A673 (cell line): ENCODE data around the gene TLE2. TPM values are rescaled to one million over a fixed set of nuclear protein-coding genes. Genes with fewer than 3 reads are reported as not detected.

Source experiments
- BruUV-seq: library from RNA; stranded (reverse); fragments of 400-500 nt; replicated peaks from 2 replicates; lab custom pipeline; 2021; lab: Mats Ljungman, UMichigan
- CTCF ChIA-PET: fragments of 300-600 bp; sonication (Branson Sonifier 250); formaldehyde crosslinking; loops from one replicate; lab custom pipeline; 2022; ENCODE audit warnings: antibody characterized with exemption; lab: Charles Lee
- POLR2A ChIA-PET: fragments of 300-600 bp; sonication (Branson Sonifier 250); formaldehyde crosslinking; loops from one replicate; lab custom pipeline; 2022; ENCODE audit warnings: antibody characterized with exemption; ENCODE audit not compliant: low non-redundant PET; lab: Charles Lee
- DNase-seq: peaks from one replicate; pipeline ENCODE4 v3.0.0-alpha.2; 2015; ENCODE audit warnings: low spot score
- H3K27ac ChIP-seq: fragments of 200-600 bp; sonication (generic); 2 replicates; pipeline ENCODE4 v1.5.1; 2016; ENCODE audit warnings: mixed run types, low read depth, mild to moderate bottlenecking, mixed read lengths, antibody characterized with exemption, low read length; ENCODE audit not compliant: poor library complexity, severe bottlenecking
- H3K27me3 ChIP-seq: fragments of 200-600 bp; sonication (generic); replicated peaks from 2 replicates; pipeline ENCODE4 v1.6.1; 2017; ENCODE audit warnings: mixed run types, low read depth, mild to moderate bottlenecking, mixed read lengths, antibody characterized with exemption, low read length; ENCODE audit not compliant: insufficient read depth, poor library complexity
- H3K36me3 ChIP-seq: fragments of 200-600 bp; sonication (generic); 2 replicates; pipeline ENCODE4 v1.6.1; 2016; ENCODE audit warnings: mixed run types, mild to moderate bottlenecking, mixed read lengths, antibody characterized with exemption, low read length; ENCODE audit not compliant: insufficient read depth, poor library complexity, severe bottlenecking
- H3K4me1 ChIP-seq: fragments of 200-600 bp; sonication (generic); 2 replicates; pipeline ENCODE4 v1.6.1; 2017; ENCODE audit warnings: mixed run types, mild to moderate bottlenecking, mixed read lengths, antibody characterized with exemption, low read length; ENCODE audit not compliant: insufficient read depth, poor library complexity, severe bottlenecking
- H3K4me3 ChIP-seq: fragments of 200-600 bp; sonication (generic); 2 replicates; pipeline ENCODE4 v1.5.1; 2016; ENCODE audit warnings: low read depth, mixed run types, mild to moderate bottlenecking, mixed read lengths, low read length; ENCODE audit not compliant: poor library complexity, severe bottlenecking
- H3K9me3 ChIP-seq: fragments of 200-600 bp; sonication (generic); 2 replicates; pipeline ENCODE4 v1.6.1; 2016; ENCODE audit warnings: mixed run types, low read depth, mild to moderate bottlenecking, mixed read lengths, antibody characterized with exemption, low read length; ENCODE audit not compliant: poor library complexity, severe bottlenecking
- EZH2 ChIP-seq: fragments of 200-600 bp; sonication (generic); IDR thresholded peaks from 2 replicates; pipeline ENCODE4 v1.6.1; 2017; ENCODE audit warnings: borderline replicate concordance, low read depth, mild to moderate bottlenecking, mixed read lengths, antibody characterized with exemption, low read length; ENCODE audit not compliant: poor library complexity, severe bottlenecking
- intact Hi-C: fragments of 100-400 bp; cut with micrococcal nuclease; formaldehyde crosslinking; loops from one replicate; pipeline ENCODE4 v1.10.0; 2022; ENCODE audit not compliant: unreplicated experiment
- total RNA-seq: library from RNA; stranded (reverse); gene quantifications from 2 replicates; pipeline ENCODE4 v1.2.3, GENCODE V29; 2021
- TF ChIP-seq, protein P1 (sequence below): fragments of 300-800, 200-600 bp; sonication (generic); conservative IDR thresholded peaks from 2 replicates; pipeline ENCODE4 v1.5.1; 2017; ENCODE audit warnings: low read depth, mild to moderate bottlenecking, antibody characterized with exemption, low read length, moderate library complexity, mixed read lengths

Gene TLE2
- total RNA-seq, 1 experiment from 2014 or later: 10.8 TPM

- no peak for DNase-seq
- Histone ChIP-seq H3K4me3 (no peak overlapping the region), H3K9me3 (no peaks in the 10 kb centered on the region), H3K27ac (no peak overlapping the region), H3K36me3 (no peaks in the 10 kb centered on the region), H3K4me1 (no peaks in the 10 kb centered on the region), H3K27me3 (no peaks in the 10 kb centered on the region)
- ChIA-PET POLR2A (no interaction called here), CTCF (interaction anchor here (0.7 kb wide), 1 partner anchor 1401 kb away, joined by 3 read pairs; no protein-coding TSS in a partner anchor)
- BruUV-seq: no TSS peak
- intact Hi-C loops: no loop called here
- TF ChIP-seq, protein P1, sequence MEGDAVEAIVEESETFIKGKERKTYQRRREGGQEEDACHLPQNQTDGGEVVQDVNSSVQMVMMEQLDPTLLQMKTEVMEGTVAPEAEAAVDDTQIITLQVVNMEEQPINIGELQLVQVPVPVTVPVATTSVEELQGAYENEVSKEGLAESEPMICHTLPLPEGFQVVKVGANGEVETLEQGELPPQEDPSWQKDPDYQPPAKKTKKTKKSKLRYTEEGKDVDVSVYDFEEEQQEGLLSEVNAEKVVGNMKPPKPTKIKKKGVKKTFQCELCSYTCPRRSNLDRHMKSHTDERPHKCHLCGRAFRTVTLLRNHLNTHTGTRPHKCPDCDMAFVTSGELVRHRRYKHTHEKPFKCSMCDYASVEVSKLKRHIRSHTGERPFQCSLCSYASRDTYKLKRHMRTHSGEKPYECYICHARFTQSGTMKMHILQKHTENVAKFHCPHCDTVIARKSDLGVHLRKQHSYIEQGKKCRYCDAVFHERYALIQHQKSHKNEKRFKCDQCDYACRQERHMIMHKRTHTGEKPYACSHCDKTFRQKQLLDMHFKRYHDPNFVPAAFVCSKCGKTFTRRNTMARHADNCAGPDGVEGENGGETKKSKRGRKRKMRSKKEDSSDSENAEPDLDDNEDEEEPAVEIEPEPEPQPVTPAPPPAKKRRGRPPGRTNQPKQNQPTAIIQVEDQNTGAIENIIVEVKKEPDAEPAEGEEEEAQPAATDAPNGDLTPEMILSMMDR: no peak
- no peak for TF ChIP-seq EZH2
Observed at GRCh38 chr19:3001235-3001800, 27.8 kb downstream of the TLE2 start.

- H3K4me1 ChIP-seq: no peaks in the 10 kb centered on the region
- no peak overlapping the region for H3K4me3 ChIP-seq
- ChIA-PET CTCF (interaction anchor here (0.6 kb wide), 1 partner anchor 353 kb away, joined by 4 read pairs; no protein-coding TSS in a partner anchor), POLR2A (no interaction called here)
- no peak for TF ChIP-seq EZH2
- TF ChIP-seq, protein P1: no peak
- intact Hi-C loops: no loop called here
- no peak for DNase-seq
- H3K27me3 ChIP-seq: no peaks in the 10 kb centered on the region
- no TSS peak for BruUV-seq
- H3K36me3 ChIP-seq: no peaks in the 10 kb centered on the region
- H3K27ac ChIP-seq: no peak overlapping the region
- H3K9me3 ChIP-seq: no peaks in the 10 kb centered on the region
Observed at GRCh38 chr19:2998642-2999041, 30.4 kb downstream of the TLE2 start.

DNA sequence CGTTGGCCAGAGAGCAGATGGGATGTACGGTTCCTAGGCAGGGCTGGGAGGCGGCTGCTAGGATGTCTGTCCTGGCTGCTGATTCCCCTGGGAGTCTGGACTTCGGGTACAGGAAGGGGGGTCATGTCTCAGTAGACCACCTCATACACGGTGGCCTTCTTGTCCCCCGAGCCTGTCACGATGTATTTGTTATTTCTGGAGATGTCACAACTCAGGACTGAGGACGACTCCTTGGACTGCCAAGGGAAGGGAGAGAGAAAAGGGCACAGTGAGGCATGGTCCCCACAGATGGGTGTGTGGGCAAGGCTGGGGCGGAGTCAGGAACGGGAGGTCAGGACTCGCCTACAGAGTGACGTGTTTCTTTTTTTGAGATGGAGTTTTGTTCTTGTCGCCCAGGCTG, 31.4 kb downstream of the TLE2 start:
- TF ChIP-seq, protein P1: no peak
- TF ChIP-seq EZH2: no peak
- H3K36me3 ChIP-seq: no peaks in the 10 kb centered on the region
- no TSS peak for BruUV-seq
- no peaks in the 10 kb centered on the region for H3K9me3 ChIP-seq
- no peak for DNase-seq
- no peaks in the 10 kb centered on the region for H3K27me3 ChIP-seq
- ChIA-PET POLR2A (no interaction called here), CTCF (no interaction called here)
- peaks cover 5% of the 10 kb centered on the region for H3K4me1 ChIP-seq
- H3K27ac ChIP-seq: no peak overlapping the region
- intact Hi-C loops: no loop called here
- no peak overlapping the region for H3K4me3 ChIP-seq
